T-helper 2 cell (primary cell): ENCODE measurements around the gene APOA5.

Experiments
- DNase-seq, 5 experiments: peaks; one replicate each; pipeline versions ENCODE4 v3.0.0 to v3.0.0-alpha.2; 2012 to 2022

APOA5 gene

GRCh38 chr11:116796548-116796947, 4.9 kb upstream of the APOA5 start:
- no peak for DNase-seq

DNA sequence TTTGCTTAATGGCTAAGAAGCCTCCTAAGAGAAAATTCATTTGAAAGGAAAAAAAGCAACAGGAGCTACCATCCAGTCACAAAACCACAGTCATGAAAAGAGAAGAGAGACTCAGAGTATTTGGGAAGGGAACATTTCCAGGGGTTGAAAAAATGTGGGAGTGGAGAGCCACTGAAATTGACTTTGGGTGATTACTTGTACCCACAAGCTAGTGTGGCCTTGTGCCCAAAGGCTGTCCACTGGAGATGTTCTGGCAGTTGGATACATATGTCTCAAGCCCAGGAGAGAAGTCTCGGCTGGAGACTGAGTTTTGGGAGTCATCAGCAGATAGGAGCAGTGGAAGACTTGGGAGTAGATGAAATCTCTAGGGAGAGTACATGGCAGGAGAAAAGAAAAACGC, 3.2 kb upstream of the APOA5 start:
- no peak for DNase-seq

GRCh38 chr11:116793772-116794097, 2.1 kb upstream of the APOA5 start:
- DNase-seq: no peak

DNA sequence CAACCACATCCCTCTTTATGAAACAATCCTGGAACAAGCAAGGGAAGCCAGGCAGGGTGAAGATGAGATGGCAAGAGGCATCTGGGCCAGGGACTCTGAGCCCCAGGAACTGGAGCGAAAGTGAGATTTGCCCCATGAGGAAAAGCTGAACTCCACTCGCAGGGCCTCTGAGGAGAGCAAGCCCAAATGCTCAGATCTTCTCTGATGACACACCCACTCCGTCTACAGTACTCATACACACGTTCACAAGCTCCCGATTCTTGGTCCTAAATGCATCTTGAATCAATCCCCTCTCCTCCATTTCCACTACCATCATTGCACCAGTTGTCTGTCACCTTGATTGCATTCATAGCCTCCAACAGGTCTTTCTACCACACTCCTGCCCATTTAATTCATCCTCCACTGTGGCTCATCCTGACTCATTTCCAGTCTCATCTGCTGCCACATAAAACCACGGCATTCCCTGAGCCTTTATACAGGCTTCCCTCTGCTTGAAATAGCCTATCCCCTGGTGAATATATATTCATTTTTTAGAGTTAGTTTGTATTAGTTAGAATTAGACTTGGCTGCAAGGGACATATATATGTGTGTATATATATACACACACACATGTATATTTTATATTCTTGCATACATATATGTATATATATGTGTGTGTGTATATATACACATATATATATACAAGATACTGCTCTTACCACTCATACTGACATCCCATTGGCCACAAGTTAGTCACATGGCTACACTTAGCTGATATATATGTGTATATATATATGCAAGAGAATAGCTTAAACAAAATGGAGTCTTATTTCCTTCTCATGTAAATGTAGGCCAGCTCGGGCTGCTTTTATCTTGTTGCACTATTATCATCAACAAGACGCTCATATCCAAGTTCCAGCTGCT, 1.4 kb upstream of the APOA5 start:
- DNase-seq: no peak

DNA sequence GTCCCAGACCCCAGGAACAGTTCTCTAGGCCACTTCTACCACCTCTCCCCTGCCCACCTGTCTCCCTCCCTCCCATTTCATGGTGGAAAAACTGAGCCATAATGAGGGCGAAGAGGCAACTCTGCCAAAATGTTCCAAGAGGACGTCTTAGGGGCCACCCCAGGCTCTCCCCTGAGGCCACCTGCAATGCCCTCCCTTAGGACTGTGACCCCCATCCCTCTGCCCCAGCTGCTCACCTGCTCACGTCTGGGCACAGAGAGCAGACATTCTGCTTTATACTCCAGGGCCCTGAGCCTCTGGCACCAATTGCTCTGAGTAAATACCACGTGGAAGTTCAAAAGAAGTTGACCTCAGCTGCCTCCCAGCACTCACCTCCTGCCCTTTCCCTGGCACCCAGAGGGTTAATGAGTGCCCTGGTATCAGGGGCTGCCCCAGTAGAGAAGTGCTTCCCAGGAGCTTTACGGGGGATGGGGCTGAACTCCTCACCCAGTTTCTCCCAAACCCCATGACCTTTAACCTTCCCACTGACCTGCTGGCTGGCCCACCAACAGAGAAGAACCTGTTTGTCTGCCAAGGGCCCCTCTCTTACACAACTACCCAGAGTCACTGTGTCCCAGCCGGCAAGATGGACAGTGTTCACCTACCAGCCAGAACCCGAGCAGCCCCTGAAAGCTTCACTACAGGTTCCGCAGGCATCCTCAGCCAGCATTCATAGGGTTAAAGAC, 627 bp upstream of the APOA5 start:
- no peak for DNase-seq

GRCh38 chr11:116791002-116791812, 472 bp downstream of the APOA5 start:
- DNase-seq: peak; percentile 57 to 68 (median 65)

- DNase-seq: no peak
Observed at GRCh38 chr11:116790167-116791001, 1.3 kb downstream of the APOA5 start.

- DNase-seq: no peak
Observed at GRCh38 chr11:116788975-116789374, 2.7 kb downstream of the APOA5 start.

DNA sequence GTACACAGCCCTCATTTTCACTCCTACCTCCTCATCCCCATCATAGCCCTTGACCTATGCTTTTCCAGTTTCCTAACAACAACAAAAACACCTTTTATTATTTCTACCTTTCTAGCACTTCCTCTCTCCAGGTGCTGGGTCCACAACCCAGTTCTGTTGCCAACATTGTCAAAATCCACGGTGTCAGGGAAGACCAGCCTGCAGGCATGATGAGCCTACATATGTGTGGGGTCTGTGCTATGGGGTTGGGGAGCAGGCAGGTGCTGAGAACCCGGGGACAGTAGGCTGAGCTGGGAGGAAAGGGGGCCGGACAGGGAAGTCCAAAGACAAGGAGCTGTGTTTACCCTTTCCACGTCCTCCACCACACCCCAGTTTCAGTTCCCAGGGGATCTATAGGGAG, 3.1 kb downstream of the APOA5 start:
- no peak for DNase-seq

DNA sequence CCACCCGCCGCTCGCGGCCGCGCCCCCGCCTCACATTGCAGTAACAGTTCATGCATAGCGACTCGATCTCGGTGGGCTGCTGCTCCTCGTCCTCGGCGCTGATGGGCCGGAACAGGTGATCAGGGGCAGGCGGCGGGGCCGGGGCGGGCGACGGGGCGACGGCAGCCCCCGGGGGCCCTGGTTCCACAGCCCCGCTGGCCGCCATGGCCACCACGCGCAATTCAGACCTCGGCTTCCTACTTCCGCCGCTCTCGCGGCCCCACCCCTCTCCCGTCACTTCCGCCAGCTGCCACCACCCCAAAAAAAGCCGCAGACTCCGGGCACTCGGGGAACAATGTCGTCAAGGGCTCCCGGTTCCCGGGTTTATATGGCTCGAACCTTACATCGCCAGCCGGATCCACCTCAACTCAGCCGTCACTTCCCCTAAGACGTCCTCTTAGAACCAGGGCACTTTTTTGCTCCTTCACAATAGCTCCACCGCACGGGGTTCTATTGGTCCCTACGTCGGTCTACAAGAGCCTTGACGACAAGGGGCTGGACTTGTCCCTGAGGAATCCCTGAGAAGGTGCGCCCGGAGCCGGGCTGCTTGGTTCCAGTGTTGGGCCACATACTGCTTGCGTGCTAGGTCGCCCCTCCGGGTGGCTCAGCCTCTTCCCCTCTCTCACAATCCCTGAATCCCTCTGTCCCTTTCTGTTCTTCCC, 3.7 kb downstream of the APOA5 start, which contains the start of gene ZPR1:
Gene ZPR1 (minus strand): TSS at position 238 of the 701 bp plus-strand sequence. CDS start 33 bp downstream, at position 205.
- peak; percentile 68 to 86 (median 83) for DNase-seq

DNA sequence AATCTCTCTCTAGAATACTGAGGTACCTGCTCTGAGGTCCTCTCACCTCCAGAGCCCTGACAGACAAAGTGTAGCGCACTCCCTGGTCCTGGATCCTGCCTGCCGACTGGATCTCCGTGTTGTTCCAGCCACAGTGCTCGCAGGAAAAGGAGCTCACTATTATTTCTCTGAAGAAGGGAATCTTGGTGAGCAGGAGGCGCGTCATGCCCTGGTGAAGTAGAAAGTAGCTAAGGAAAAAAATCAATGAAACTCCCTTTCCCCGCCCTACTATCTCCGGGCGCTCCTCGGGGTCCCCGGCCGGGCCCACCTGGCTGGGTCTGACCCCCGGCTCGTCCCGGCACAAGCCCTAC, 4.3 kb downstream of the APOA5 start:
- DNase-seq: no peak

DNA sequence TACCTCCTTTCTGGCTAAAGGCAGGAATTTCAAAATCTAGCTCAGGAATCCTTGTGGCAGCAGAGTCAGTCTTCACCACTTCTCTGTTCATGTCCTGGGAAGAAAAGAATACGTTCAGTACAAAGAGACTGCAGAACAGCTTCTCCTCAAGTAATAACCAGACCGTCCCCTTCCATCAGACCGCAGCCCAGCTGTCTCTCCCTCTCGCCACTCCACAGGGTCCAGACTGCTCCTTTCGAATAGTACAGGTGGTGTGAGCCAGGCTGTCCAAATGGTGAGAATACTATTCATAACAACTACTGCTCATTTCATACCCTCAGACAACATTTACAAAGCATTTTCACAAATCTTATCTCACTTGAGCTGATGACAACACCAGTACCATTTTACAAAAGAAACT, 4.7 kb downstream of the APOA5 start:
- DNase-seq: no peak

DNA sequence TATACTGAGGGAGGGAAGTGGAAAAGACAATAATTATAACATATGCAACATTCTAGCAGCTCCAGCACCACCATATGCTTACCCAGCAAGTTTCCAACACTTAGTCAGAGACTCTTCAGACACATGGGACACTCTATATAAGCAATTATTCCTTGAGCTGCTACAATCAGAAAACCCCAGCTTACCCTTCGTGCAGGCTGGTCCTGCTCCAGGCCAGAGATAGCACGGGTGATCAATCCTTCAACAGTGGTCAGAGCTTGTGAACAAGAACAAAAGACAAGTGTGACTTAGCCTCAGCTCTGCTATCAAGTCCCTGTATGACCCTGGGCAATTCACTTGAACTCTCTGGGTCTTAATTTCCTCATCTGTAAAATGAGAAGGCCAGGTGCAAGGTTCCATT, 5.4 kb downstream of the APOA5 start:
- no peak for DNase-seq

DNA sequence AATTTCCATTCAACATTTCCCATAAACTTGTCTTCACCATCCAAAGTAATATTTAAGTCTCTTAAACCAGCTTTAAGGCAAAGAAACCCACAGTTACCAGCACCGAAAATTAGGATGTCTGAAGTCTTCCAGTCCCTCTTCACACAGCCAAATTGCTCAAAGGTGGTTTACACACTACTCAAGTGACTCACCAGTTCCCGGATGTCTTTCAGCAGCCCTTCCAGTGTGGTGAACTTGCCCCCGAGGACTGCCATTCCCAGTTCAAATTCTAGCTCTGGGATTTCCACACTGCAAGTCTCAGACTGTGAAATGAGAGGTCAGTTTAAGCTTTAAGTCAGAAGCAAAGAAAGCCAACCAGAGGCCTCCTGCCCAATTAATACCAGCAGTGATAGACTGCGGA, 9.0 kb downstream of the APOA5 start:
- peak in 1 of 5 experiments; percentile 51 for DNase-seq

GRCh38 chr11:116778556-116778955, 13.1 kb downstream of the APOA5 start:
- no peak for DNase-seq

DNA sequence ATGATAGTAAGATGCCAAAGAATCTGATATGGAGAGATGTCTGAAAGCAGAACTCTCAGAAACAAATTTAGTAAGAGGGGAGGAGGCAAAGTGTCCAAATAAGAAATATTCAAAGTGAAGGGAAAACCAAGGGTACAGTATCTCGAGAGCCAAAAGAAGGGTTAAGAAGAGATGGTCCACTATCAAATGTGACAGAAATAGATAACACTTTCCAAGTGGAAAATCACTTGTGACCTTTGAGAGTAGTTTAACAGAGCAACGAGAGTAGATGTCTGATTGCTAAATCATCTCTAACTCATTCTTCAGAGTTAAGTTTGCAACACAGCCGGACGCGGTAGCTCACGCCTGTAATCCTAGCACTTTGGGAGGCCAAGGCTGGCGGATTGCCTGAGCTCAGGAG, 14.6 kb downstream of the APOA5 start:
- no peak for DNase-seq

DNA sequence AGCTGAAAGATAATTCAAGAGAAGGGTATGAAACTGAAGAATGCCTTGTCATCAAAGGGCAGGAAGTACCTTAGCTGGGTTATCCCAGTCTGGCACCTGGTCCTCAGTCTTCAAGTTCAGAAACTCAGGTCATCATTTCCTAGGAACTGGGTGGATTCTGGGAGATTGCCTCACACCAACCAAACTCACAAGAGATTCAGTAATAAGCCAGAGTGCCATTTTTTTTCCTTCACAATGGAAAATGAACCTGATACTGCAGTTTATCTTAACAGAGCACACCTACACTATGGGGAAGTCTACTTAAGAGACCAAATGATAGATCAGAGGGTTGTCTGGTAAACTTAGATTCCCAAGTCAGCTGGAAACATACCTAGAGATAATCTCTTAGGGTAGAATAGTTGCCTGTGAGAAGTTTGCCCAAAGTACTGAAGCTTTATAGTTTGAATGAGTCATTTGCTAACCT, 15.1 kb downstream of the APOA5 start:
- no peak for DNase-seq

DNA sequence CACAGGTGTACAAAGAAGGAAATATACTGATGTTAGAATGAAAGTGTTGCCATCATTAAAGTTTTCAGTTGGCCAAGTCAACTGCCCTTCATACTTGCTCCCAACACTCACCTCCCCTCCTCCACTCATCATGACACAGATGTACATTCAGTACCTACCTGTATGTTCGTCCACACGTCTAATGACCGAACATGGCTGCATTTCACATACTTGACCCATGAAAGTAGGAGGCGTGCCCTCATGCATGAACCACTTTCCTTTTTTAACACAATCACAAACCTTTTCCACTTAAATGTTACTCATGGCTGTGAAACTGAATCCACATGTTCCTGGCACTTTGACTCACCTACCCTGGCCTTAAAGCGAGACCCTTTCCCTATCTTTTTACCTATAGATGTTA, 15.7 kb downstream of the APOA5 start:
- DNase-seq: no peak

DNA sequence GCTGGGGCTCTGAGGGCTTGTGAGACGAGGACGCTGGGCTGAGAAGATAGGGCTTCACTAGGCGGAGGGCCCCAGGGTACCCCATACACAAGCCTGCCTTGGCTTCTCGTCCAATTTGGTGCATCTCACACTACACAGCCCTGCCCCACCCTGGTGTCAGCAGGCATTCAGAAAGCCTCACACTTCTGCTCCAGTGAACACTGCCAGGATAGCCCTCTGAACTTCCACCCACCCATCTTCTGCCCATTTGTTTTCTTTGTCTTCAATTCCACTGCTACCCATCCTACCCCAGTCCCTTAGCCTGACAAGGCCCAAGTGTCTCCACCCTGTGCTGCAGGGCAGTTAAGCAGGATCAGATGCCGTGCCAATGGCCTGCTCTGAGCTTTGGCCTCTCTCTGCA, 17.0 kb downstream of the APOA5 start:
- no peak for DNase-seq

DNA sequence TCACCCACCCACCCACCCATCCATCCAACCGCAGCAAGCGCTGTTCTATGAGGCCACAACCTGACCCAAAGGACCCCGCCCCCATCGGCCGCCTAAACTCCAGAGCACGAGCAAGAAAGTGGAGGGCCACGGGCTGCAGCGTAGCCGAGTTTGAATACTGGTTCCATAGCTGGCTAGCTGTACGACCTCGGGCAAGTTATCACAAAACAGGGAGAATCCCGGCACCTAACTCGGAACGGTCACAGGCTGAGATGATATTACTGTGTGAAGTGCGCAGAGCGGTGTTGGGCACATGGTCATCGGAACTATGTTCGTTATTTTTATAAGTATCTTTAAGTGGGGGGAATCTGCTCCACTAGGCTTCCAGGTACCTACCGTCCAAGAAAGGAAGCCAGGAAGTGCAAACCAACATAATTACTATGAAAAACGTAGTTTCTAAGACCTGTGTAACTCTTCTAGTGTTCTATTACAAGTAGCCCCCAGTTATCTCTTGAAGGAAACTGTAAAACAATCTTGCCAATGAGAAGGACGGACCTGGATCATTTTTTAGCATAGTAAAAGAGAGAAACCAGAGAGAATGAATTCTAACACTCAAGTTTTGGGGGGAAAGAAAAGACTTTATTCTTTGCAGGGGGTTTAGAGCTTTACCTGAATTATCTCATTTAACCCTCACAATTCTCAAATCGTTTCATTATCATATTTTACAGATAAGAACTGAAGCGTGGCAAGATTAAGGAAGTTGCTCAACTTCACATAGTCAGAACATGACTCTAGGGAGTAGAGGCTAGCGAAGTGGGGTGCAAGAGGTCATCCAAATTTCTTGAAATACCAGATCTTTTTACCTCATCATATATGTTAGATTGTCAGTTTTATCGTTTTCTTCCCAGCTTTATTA, 18.2 kb downstream of the APOA5 start:
- peak in 1 of 5 experiments; percentile 62 for DNase-seq
